Erythroblast (primary cell): ENCODE results near the gene ARRDC2.

Experiments
- DNase-seq, 2 experiments: peaks; one replicate each; lab custom pipeline; 2025; lab: John Stamatoyannopoulos, UW
- GATA1 ChIP-seq: IDR thresholded peaks from 2 replicates; pipeline ENCODE4 v1.6.1; 2011; ENCODE audit warnings: low read depth, mild to moderate bottlenecking, control low read depth, low read length, moderate library complexity
- POLR2A ChIP-seq: IDR thresholded peaks from 2 replicates; pipeline ENCODE4 v1.6.1; 2011; ENCODE audit warnings: mild to moderate bottlenecking, low read length

The ARRDC2 gene

DNA sequence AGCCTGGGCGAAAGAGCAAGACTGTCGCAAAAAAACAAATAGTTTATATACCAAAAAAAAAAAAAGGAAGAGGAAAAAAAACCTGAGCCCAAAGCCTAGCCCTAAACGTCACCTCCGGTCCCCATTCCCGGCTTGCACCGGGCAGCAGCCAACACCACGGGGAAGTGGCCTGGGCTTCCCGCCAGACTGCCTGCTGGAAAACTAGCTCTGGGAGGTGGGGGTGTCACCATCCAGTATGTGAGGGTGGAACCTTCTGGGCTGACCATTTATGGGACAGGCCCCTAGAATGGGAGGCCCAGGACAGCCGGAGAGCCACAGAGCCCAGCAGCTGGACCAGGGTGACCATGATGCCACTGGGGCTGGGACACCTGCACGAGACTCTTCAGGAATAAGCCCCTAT lies 41.4 kb downstream of the ARRDC2 start:
- no peak for TF ChIP-seq POLR2A
- TF ChIP-seq GATA1 = no peak
- DNase-seq = no peak

DNA sequence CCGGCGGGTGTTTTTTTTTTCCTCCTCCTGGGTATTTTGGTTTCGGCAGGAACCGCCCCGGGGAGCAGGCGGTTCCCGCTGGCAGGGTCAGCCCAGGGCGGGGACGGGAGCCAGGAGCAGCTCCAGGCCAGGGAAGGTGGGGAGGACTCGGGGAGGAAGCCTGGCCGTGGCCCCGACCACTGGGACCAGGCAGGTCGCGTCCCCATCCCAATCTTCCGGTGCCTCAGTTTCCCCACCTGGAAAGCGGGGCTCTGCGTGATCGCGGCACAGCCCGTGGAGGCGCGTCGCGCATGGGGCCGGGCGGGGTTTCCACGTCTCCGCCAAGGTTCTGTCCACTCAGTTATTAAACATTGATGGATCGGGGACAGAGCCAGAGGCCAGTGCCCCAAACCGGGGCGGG lies 43.9 kb downstream of the ARRDC2 start:
- DNase-seq = no peak
- no peak for TF ChIP-seq GATA1
- TF ChIP-seq POLR2A = no peak

DNA sequence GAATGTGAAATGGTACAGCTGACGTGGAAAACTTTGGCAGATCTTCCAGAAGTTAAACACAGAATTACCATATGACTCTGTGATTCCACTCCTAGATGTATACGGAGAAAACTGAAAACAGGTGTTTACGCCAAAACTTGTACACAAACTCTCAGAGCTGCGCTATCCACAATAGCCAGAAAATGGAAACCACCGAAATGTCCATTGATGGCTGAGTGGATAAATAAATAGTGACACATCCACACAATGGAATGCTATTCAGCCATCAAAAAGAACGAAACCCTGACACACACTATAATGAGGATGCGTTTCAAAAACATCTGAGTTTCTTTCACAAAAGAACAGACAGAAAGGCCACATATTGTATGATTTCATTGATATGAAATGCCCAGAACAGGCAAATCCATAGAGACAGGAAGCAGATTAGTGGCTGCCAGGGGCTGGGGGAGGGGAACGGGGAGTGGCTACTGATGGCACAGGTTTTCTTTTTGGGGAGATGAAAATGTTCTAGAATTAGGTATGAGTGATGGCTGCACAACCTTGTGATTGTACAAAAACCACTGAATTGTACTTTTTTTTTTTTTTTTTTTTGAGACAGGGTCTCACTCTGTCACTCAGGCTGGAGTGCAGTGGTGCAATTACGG lies 45.7 kb downstream of the ARRDC2 start:
- DNase-seq = no peak
- TF ChIP-seq POLR2A (no peak), GATA1 (no peak)

DNA sequence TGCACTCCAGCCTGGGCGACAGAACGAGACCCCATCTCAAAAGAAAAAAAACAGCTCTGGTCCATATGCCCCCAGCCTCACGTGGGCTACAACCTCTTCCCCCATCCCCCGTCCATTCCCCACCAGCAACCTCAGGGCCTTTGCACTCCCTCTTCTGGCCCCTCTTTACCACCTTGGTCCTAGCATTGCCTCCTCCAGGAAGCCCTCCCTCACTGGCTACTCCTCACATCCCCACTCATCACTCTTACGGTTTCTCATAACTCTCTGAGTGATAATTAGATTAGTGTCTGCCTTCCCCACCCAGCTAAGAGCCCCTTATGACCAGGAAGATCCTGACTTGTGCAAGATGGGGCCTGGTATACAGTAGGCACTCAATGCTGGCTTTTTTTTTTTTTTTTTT lies 48.0 kb downstream of the ARRDC2 start:
- TF ChIP-seq GATA1 = no peak
- no peak for TF ChIP-seq POLR2A
- DNase-seq = no peak

DNA sequence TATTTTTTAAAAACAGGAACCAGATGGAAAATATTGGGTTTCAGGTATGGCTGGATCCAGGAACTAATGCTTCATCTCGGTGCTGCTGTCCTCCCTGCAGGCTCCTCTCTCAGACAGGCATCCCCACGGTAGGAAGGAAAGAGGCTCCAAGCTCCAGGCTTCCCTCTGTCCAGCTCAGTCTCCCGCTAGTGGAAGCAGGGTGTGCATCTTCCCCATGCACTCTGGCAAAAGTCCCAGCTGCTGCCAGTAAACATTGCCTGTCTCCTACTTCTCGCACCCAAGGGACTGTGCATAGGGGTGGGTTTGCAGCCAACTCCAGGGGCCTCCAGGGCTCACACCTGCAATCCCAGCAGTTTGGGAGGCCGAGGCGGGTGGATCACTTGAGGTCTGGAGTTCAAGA lies 49.6 kb downstream of the ARRDC2 start:
- DNase-seq = no peak
- no peak for TF ChIP-seq POLR2A
- TF ChIP-seq GATA1 = no peak

DNA sequence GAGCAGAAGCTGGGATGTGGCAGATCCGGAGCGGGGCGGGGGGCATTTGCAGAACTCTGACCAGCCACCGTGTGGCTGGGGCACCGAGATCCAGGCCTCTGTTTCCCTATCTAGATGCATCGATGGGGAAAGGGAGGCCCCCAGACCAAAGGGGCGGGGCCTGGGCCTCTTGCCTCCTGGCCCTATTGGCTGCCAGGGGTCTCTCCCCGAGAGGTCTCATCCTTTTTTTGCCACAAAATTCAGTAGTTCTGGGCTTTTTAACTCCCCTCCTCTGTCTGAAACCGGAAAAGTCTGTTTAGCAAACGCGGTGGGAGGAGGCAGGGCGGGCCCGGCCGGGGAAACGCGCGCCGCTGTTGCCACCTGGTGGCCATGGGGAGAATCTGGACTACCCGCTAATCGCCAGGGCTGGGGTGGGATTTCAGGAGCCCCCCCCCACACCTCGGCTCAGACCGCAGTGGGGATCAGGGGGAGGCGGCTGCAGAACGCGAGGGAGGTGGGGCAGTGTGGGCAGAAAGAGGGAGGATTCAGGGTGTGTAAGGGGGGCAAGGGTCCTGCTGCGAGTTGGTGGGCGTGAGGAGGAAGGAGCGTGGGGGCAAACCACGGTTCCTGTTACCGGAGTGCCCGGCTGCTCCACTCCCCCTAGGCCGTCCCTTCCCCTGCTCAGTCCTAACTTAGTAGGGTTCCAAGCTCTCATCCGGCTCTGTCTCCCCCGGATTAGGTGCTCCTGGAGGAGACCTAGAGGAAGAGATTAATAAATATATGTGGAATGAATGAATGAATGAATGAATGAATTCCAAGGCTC lies 50.4 kb downstream of the ARRDC2 start:
- TF ChIP-seq GATA1 (no peak), POLR2A (no peak)
- DNase-seq = peak; percentile 79 to 88

DNA sequence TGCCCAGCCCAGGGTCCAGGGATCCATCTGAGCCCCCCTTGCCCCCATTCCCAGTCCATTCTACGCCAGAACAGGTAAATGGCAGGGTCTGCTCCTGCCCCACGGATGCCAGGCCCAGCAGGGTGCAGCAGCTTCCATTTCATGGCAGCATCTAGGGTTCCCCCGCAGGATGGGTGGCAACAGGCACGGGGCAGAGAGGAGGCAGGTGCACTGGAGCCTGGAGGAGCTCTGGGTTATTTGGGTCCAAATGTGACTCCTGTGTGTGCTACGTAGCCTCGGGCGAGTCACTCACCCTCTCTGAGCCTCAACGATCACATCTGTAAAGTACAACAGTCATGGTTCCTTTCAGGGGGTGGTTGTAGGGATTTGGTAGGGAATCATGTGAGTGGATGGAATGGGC lies 51.3 kb downstream of the ARRDC2 start:
- DNase-seq = no peak
- TF ChIP-seq POLR2A (no peak), GATA1 (no peak)

DNA sequence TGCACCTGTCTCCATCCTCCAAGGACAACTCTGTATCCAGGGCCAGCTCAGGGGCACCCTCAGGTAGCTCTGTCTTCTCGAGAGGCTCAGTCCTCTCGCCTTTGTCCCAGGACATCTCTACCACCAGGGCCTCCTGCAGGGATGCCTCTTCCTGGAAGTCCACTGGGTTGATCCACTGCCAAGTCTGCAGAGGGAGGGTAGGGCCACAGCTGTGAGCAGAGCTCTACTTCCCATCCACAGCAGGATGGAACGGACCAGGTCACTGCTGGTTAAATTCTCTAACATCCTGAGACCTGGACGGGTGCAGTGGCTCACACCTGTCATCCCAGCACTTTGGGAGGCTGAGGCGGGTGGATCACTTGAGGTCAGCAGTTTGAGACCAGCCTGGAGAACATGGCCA lies 51.9 kb downstream of the ARRDC2 start:
- TF ChIP-seq GATA1 (no peak), POLR2A (no peak)
- DNase-seq = no peak

DNA sequence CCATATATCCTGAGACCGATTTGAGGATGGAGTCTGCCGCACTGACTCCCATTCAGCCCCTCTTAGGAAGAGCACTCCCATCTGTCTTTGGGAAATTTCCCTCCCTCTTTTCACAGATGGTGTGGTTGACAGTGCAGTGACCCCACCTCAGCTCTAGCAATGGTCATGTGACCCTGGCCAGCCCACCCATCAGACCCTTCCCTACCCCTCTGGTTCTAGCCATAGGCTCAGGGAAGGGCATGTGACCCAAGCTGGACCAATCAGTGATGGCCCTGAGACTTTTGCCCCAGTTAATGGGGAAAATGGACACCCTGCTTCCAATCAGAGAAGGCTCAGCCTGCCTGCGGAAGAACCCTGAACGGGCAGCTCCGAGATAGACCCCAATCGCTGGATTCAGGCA lies 52.5 kb downstream of the ARRDC2 start:
- no peak for DNase-seq
- no peak for TF ChIP-seq POLR2A
- TF ChIP-seq GATA1 = no peak

DNA sequence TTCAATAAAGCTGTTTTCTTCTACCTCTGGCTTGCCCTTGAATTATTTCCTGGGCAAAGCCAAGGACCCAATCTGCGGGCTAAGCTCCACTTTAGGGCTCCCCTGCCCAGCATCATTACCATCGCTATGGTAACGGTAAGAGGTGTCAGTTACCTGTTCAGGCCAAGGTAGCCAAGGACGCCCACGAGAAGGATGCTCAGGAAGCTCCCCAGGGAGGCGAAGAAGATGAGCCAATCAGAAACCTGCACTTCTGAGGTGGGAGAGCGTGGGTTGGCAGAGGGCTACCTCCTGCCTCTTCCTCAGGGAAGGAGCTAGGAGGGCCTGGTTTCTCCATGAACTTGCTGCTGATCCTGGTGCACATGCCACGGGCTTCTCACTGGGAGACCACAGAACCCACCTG lies 54.1 kb downstream of the ARRDC2 start:
- no peak for TF ChIP-seq POLR2A
- no peak for TF ChIP-seq GATA1
- no peak for DNase-seq

DNA sequence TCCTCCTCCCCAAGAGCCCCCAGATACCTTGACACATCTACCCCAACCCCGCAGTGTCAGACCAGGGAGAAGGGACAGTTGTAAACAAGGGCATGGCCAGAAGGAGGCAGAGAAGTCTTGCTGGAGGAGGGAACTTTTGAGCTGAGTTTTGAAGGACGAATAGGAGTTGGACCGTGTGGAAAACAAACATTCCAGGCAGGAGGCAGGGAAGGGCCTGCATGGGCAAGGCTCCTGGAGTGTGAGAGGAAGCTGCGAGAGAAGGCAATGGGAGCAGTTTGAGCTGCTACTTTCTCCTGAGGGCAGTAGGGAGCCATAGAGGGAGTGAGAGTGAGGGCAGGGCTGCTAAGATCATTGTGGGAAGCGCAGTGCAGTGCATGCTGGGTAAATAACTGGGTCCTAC lies 55.5 kb downstream of the ARRDC2 start:
- peak in 1 of 2 experiments; percentile 77 for DNase-seq

More for the DNA sequence above, 55.5 kb downstream of the ARRDC2 start:
- no peak for TF ChIP-seq POLR2A
- TF ChIP-seq GATA1 = no peak
